ENCODE data around the gene MLXIPL. TPM values are rescaled to one million over a fixed set of nuclear protein-coding genes. Genes with fewer than 3 reads are reported as not detected.

The MLXIPL gene
- total and polyA plus RNA-seq, 7 donors: 11.1 to 65.2 (median 22.9) TPM

- H3K36me3 ChIP-seq (ENCODE audit: insufficient read depth in 1 of 2, low read depth in 1 of 2): peaks cover 9 to 22% of the 10 kb centered on the region in 2 donors
- TF ChIP-seq CTCF (IDR thresholded peaks at IDR 0.05): peak; percentile 11
- intact Hi-C loops (cut with DNase I): loop anchor here in 1 of 2 donors (1.0 kb wide), 1 partner anchor 21 kb away; the partner anchor contains the start of gene BCL7B
- DNase-seq: peak; percentile 98 to 100
- peaks cover 10% of the 10 kb centered on the region for H3K4me1 ChIP-seq
- H3K4me3 ChIP-seq: peak within 1 kb of the TSS; percentile 99
- peak; percentile 97 to 98 (median 97) for ATAC-seq
- H3K9me3 ChIP-seq: no peaks in the 10 kb centered on the region
- H3K27ac ChIP-seq: peak within 1 kb of the TSS; percentile 90
- H3K27me3 ChIP-seq (ENCODE audit: insufficient read depth in 3 of 3, low read length in 2 of 3): peaks cover 0 to 3% (median 2%) of the 10 kb centered on the region in 3 donors
- 0 to 1% (median 1%) methylated on average over 55 to 75 of the region's 75 CpGs for WGBS, 3 donors
Measured at GRCh38 chr7:73578342-73579128, 45.8 kb downstream of the MLXIPL start, which contains the start of gene TBL2. Gene TBL2 (minus strand): TSS chr7:73578579. CDS start chr7:73578549, 30 bp downstream.

- Histone ChIP-seq H3K27me3 (ENCODE audit: insufficient read depth in 3 of 3, low read length in 2 of 3) (peaks cover 0 to 3% (median 2%) of the 10 kb centered on the region in 3 donors), H3K4me3 (peak overlapping the region; percentile 99), H3K27ac (peak overlapping the region; percentile 90), H3K4me1 (peaks cover 10% of the 10 kb centered on the region), H3K9me3 (no peaks in the 10 kb centered on the region), H3K36me3 (ENCODE audit: insufficient read depth in 1 of 2, low read depth in 1 of 2) (peaks cover 13 to 29% of the 10 kb centered on the region in 2 donors)
- DNase-seq (peak in 1 of 2 donors; percentile 48), ATAC-seq (peak in 2 of 4 donors; percentile 24 to 33)
- no peak for TF ChIP-seq CTCF (IDR thresholded peaks at IDR 0.05)
- 13 to 17% (median 13%) methylated on average over 32 of the region's 32 CpGs for WGBS, 3 donors
- intact Hi-C loops (cut with DNase I): loop anchor here in 1 of 2 donors (1.0 kb wide), 1 partner anchor 20 kb away; the partner anchor contains the start of gene BCL7B
Measured at GRCh38 chr7:73577627-73578341, 46.5 kb downstream of the MLXIPL start.

- Histone ChIP-seq H3K9me3 (no peaks in the 10 kb centered on the region), H3K27ac (no peak overlapping the region), H3K36me3 (ENCODE audit: insufficient read depth in 1 of 2, low read depth in 1 of 2) (peaks cover 18 to 69% of the 10 kb centered on the region in 2 donors), H3K4me3 (no peak overlapping the region), H3K4me1 (peaks cover 10% of the 10 kb centered on the region), H3K27me3 (ENCODE audit: insufficient read depth in 3 of 3, low read length in 2 of 3) (no peaks in the 10 kb centered on the region)
- TF ChIP-seq CTCF (IDR thresholded peaks at IDR 0.05): no peak
- DNase-seq (no peak), ATAC-seq (no peak)
- 96 to 97% (median 97%) methylated on average over 11 of the region's 11 CpGs for WGBS, 3 donors
- intact Hi-C loops (cut with DNase I): no loop called here
Measured at GRCh38 chr7:73573791-73574190, 50.5 kb downstream of the MLXIPL start.

- H3K4me3 ChIP-seq: no peak overlapping the region
- no peak for TF ChIP-seq CTCF (IDR thresholded peaks at IDR 0.05)
- ATAC-seq (no peak), DNase-seq (no peak)
- no peak overlapping the region for H3K27ac ChIP-seq
- 91 to 93% (median 93%) methylated on average over 9 of the region's 9 CpGs for WGBS, 3 donors
- H3K4me1 ChIP-seq: peaks cover 10% of the 10 kb centered on the region
- intact Hi-C loops (cut with DNase I): no loop called here
- H3K27me3 ChIP-seq (ENCODE audit: insufficient read depth in 3 of 3, low read length in 2 of 3): no peaks in the 10 kb centered on the region
- no peaks in the 10 kb centered on the region for H3K9me3 ChIP-seq
- peaks cover 18 to 72% of the 10 kb centered on the region in 2 donors for H3K36me3 ChIP-seq (ENCODE audit: insufficient read depth in 1 of 2, low read depth in 1 of 2)
Measured at GRCh38 chr7:73573276-73573675, 51.0 kb downstream of the MLXIPL start.
